Esophagus (tissue), 2 donors: ENCODE results near the gene RASGRF1. TPM values are rescaled to one million over a fixed set of nuclear protein-coding genes. Genes with fewer than 3 reads are reported as not detected.

Experiments
- H3K27ac ChIP-seq, 2 donors: one replicate each; pipeline ENCODE4 v1.5.1; 2013; ENCODE audit warnings: low read depth in 2 of 2, mild to moderate bottlenecking in 2 of 2, inconsistent platforms in 1 of 2, low read length in 1 of 2, moderate library complexity in 1 of 2
- H3K27me3 ChIP-seq, 2 donors: one replicate each; pipeline ENCODE4 v1.6.1; 2013; ENCODE audit warnings: low read length in 2 of 2, control low read depth in 1 of 2, mild to moderate bottlenecking in 1 of 2; ENCODE audit not compliant: insufficient read depth in 2 of 2, control insufficient read depth in 1 of 2
- H3K36me3 ChIP-seq, 2 donors: one replicate each; pipeline ENCODE4 v1.6.1; 2013; ENCODE audit warnings: low read length in 1 of 2; ENCODE audit not compliant: control insufficient read depth in 2 of 2, insufficient read depth in 2 of 2
- H3K4me1 ChIP-seq, 2 donors: one replicate each; pipeline ENCODE4 v1.6.1; 2013; ENCODE audit warnings: low read length in 1 of 2; ENCODE audit not compliant: control insufficient read depth in 2 of 2, insufficient read depth in 2 of 2
- H3K4me3 ChIP-seq, 2 donors: one replicate each; pipeline ENCODE4 v1.5.1; 2013; ENCODE audit warnings: low read length in 2 of 2, mild to moderate bottlenecking in 2 of 2, low read depth in 1 of 2, moderate library complexity in 1 of 2
- H3K9me3 ChIP-seq, 2 donors: one replicate each; pipeline ENCODE4 v1.6.1; 2013; ENCODE audit warnings: mild to moderate bottlenecking in 2 of 2, low read depth in 1 of 2, low read length in 1 of 2, moderate library complexity in 1 of 2; ENCODE audit not compliant: control insufficient read depth in 2 of 2, insufficient read depth in 1 of 2
- WGBS, 2 donors: extraction: QIAGEN DNeasy Blood & Tissue Kit; methylation state at CpG; one replicate each; pipeline ENCODE4 v1.1.7; 2013; 5-methylcytosine and 5-hydroxymethylcytosine counted together
- polyA plus RNA-seq, 2 donors: library from polyadenylated mRNA; stranded (reverse); fragments of 200-250 nt; gene quantifications; one replicate each; pipeline ENCODE4 v1.2.3, GENCODE V29; 2013
- donor health status: healthy with polysubstance abuse.
- donor health status: Bipolar disorder and iron deficiency.

The RASGRF1 gene
- polyA plus RNA-seq, 2 donors, result 0.02 to 0.04 TPM

DNA sequence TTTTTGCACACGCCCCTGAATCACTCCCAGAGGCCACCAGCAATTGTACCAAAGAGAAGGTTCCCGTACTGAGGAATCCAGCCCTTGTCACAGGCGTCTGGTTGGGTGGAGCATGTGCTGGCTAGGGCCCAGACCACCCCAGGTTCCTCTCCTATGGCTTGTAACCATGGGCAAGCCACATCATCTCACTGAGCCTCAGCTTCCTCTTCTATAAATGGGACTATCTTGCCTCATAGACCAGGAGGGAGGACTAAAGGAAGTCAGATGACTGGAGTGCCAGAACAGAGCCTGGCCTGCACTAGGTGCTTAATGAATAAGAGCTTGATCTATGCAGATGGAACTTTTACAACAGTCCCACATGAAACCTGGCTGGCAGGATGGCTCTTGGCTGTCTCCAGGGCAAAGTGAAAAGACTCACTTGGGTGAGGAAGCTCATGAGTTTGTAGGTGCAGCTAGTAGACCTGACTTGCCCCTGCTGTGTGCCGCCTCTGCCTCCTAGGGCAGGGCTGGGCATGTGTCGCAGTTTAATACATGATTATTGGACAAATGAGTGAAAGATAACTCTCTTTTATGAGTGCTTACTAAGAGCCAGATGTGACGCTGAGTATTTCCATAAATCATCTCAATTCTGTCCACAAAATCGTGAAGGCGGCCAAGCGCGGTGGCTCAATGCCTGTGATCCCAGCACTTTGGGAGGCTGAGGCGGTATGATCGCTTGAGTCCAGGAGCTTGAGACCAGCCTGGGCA is 175.1 kb downstream of the RASGRF1 start:
- H3K36me3 ChIP-seq, result peaks cover 3 to 6% of the 10 kb centered on the region in 2 donors
- no peaks in the 10 kb centered on the region for H3K27me3 ChIP-seq
- H3K27ac ChIP-seq, result peak overlapping the region; percentile 72 to 82
- peaks cover 0 to 4% of the 10 kb centered on the region in 2 donors for H3K4me1 ChIP-seq
- H3K9me3 ChIP-seq, result no peaks in the 10 kb centered on the region
- H3K4me3 ChIP-seq, result no peak overlapping the region
- 44 to 62% methylated on average over 12 of the region's 12 CpGs for WGBS, 2 donors

DNA sequence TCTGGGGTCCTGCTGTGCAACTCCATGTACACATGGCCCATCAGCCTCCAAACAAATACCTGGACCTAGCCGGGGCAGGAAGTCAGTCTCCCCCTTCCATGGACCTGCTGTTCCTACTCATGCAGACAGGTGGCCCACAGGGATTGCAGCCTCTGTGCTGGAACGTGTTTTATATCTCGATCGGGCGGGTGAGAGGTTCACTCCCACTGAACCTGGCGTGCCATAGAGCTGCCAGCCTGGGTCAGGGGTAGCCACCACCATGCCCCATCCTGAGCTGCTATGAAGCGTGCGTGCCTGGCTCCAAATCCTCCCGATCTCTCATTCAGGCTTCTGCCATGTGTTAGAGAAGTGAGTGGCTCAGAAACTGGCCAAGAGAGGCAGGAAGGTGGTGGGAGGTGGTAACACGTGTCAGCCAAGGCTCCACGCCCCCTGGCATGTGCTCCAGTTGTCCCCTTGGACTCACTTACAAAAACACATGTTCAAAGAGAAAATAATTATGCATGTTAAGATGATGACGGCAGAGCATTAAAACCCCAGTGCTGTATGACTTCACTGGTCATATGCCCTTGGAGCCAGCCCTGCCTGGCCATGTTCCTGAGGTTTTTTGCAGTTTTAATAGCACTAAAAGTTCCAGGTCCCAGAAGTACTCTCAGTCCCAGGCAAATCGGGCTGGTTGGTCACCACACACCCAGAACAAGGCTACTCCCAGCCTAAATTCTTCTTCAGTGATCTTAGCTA is 176.4 kb downstream of the RASGRF1 start:
- Histone ChIP-seq H3K9me3 (no peaks in the 10 kb centered on the region), H3K36me3 (peaks cover 3 to 6% of the 10 kb centered on the region in 2 donors), H3K27me3 (no peaks in the 10 kb centered on the region), H3K27ac (peak overlapping the region in 1 of 2 donors; percentile 14), H3K4me3 (no peak overlapping the region), H3K4me1 (peaks cover 0 to 4% of the 10 kb centered on the region in 2 donors)
- 49 to 53% methylated on average over 13 of the region's 13 CpGs for WGBS, 2 donors

GRCh38 chr15:78913012-78913411 is 177.6 kb downstream of the RASGRF1 start:
- H3K27ac ChIP-seq, result no peak overlapping the region
- H3K9me3 ChIP-seq, result no peaks in the 10 kb centered on the region
- peaks cover 3 to 6% of the 10 kb centered on the region in 2 donors for H3K36me3 ChIP-seq
- H3K4me1 ChIP-seq, result peaks cover 0 to 4% of the 10 kb centered on the region in 2 donors
- no peaks in the 10 kb centered on the region for H3K27me3 ChIP-seq
- WGBS, 2 donors, result 83 to 88% methylated on average over 3 of the region's 3 CpGs
- H3K4me3 ChIP-seq, result no peak overlapping the region

DNA sequence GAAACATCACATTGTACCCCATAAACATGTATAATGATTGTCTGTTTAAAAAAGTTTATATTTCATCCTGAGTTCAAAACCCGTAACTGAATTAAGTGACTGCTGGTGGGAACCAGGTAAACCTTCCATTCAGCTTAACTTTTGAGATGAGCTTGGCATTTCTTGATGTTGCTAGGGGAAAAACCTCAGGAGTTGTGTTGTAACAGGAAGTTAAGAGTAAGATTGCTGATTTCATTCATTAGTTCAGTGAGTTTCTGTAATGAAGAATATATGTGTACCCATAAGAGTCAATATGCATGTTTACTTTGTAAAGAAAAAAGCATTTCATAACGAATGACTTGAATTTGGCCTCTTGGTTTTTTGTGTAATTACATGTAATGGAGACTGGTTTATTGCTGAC is 178.3 kb downstream of the RASGRF1 start:
- 85 to 86% methylated on average over 2 of the region's 2 CpGs for WGBS, 2 donors
- Histone ChIP-seq H3K27me3 (no peaks in the 10 kb centered on the region), H3K4me3 (no peak overlapping the region), H3K4me1 (peaks cover 0 to 4% of the 10 kb centered on the region in 2 donors), H3K36me3 (peaks cover 0 to 6% of the 10 kb centered on the region in 2 donors), H3K27ac (no peak overlapping the region), H3K9me3 (no peaks in the 10 kb centered on the region)

GRCh38 chr15:78910271-78910670 is 180.3 kb downstream of the RASGRF1 start:
- Histone ChIP-seq H3K27ac (no peak overlapping the region), H3K4me1 (peaks cover 0 to 3% of the 10 kb centered on the region in 2 donors), H3K9me3 (no peaks in the 10 kb centered on the region), H3K36me3 (peaks cover 8 to 9% of the 10 kb centered on the region in 2 donors), H3K27me3 (no peaks in the 10 kb centered on the region), H3K4me3 (no peak overlapping the region)
- WGBS, 2 donors, result 82 to 83% methylated on average over 7 of the region's 7 CpGs

Other genes with a start within 250 kb of the RASGRF1 start
- 100 to 1,000 TPM in 1 of 2 donors, 10 to 100 TPM in 1; 47.6 to 126 TPM for gene MORF4L1, start 217.9 kb downstream of the RASGRF1 start, polyA plus RNA-seq
- gene CTSH, start 145.7 kb downstream of the RASGRF1 start, polyA plus RNA-seq, result 10 to 100 TPM; 43.6 to 76.9 TPM
- not detected for gene ANKRD34C, start 191.9 kb upstream of the RASGRF1 start, polyA plus RNA-seq
- gene TMED3, start 220.3 kb upstream of the RASGRF1 start, polyA plus RNA-seq, result 100 to 1,000 TPM; 117 to 157 TPM